Nephron (organoid): ENCODE data around the gene MS4A13.

Experiments
- H3K27ac Mint-ChIP-seq, 3 experiments: 2 replicates each; pipeline ENCODE4 v1.8.0; 2020; ENCODE audit warnings: mixed read lengths in 3 of 3, mild to moderate bottlenecking in 2 of 3, moderate library complexity in 1 of 3
- H3K27me3 Mint-ChIP-seq: 2 replicates; pipeline ENCODE4 v1.8.0; 2021; ENCODE audit warnings: low read depth, mild to moderate bottlenecking, moderate library complexity, mixed read lengths
- H3K36me3 Mint-ChIP-seq: 2 replicates; pipeline ENCODE4 v1.8.0; 2020; ENCODE audit warnings: low read depth, mixed read lengths
- H3K4me1 Mint-ChIP-seq: 2 replicates; pipeline ENCODE4 v1.8.0; 2020; ENCODE audit warnings: mixed read lengths
- H3K4me3 Mint-ChIP-seq, 3 experiments: 2 replicates each; pipeline ENCODE4 v1.8.0; 2020; ENCODE audit warnings: mild to moderate bottlenecking in 3 of 3, mixed read lengths in 3 of 3, moderate library complexity in 2 of 3
- H3K9me3 Mint-ChIP-seq: 2 replicates; pipeline ENCODE4 v1.8.0; 2020; ENCODE audit warnings: mixed read lengths
- CTCF ChIP-seq, 3 experiments: fragments of 200-600 bp; sonication (generic); IDR thresholded peaks; one replicate each; pipeline ENCODE4 v1.5.0; 2021; ENCODE audit warnings: antibody characterized with exemption in 3 of 3; ENCODE audit not compliant: unreplicated experiment in 3 of 3

Gene MS4A13

GRCh38 chr11:60544077-60544476 lies 28.9 kb downstream of the MS4A13 start:
- Mint-ChIP-seq H3K9me3 (peaks cover 9% of the 10 kb centered on the region), H3K36me3 (no peaks in the 10 kb centered on the region), H3K27me3 (no peaks in the 10 kb centered on the region), H3K4me1 (no peaks in the 10 kb centered on the region), H3K4me3 (no peak overlapping the region), H3K27ac (no peak overlapping the region)
- TF ChIP-seq CTCF (IDR thresholded peaks at IDR 0.05; ENCODE audit: unreplicated experiment in 3 of 3): no peak

- TF ChIP-seq CTCF (IDR thresholded peaks at IDR 0.05; ENCODE audit: unreplicated experiment in 3 of 3): no peak
- Mint-ChIP-seq H3K9me3 (peaks cover 32% of the 10 kb centered on the region), H3K27ac (no peak overlapping the region), H3K4me3 (no peak overlapping the region), H3K36me3 (no peaks in the 10 kb centered on the region), H3K4me1 (no peaks in the 10 kb centered on the region), H3K27me3 (no peaks in the 10 kb centered on the region)
Observed at GRCh38 chr11:60561254-60561653, 46.1 kb downstream of the MS4A13 start.

- Mint-ChIP-seq H3K27ac (no peak overlapping the region), H3K36me3 (no peaks in the 10 kb centered on the region), H3K4me3 (no peak overlapping the region), H3K9me3 (peaks cover 16% of the 10 kb centered on the region), H3K4me1 (no peaks in the 10 kb centered on the region), H3K27me3 (no peaks in the 10 kb centered on the region)
- no peak for TF ChIP-seq CTCF (IDR thresholded peaks at IDR 0.05; ENCODE audit: unreplicated experiment in 3 of 3)
Observed at GRCh38 chr11:60563553-60564235, 48.5 kb downstream of the MS4A13 start.

GRCh38 chr11:60566776-60567175 lies 51.6 kb downstream of the MS4A13 start:
- Mint-ChIP-seq H3K27me3 (no peaks in the 10 kb centered on the region), H3K27ac (no peak overlapping the region)

GRCh38 chr11:60570970-60571369 lies 55.8 kb downstream of the MS4A13 start:
- no peaks in the 10 kb centered on the region for H3K4me1 Mint-ChIP-seq
- H3K9me3 Mint-ChIP-seq: no peaks in the 10 kb centered on the region
- H3K27me3 Mint-ChIP-seq: no peaks in the 10 kb centered on the region
- H3K4me3 Mint-ChIP-seq: no peak overlapping the region
- no peaks in the 10 kb centered on the region for H3K36me3 Mint-ChIP-seq
- TF ChIP-seq CTCF (IDR thresholded peaks at IDR 0.05; ENCODE audit: unreplicated experiment in 3 of 3): no peak
- no peak overlapping the region for H3K27ac Mint-ChIP-seq

More at GRCh38 chr11:60566776-60567175, 51.6 kb downstream of the MS4A13 start:
- no peak for TF ChIP-seq CTCF (IDR thresholded peaks at IDR 0.05; ENCODE audit: unreplicated experiment in 3 of 3)
- peaks cover 7% of the 10 kb centered on the region for H3K9me3 Mint-ChIP-seq
- no peak overlapping the region for H3K4me3 Mint-ChIP-seq
- H3K36me3 Mint-ChIP-seq: no peaks in the 10 kb centered on the region
- H3K4me1 Mint-ChIP-seq: no peaks in the 10 kb centered on the region

- H3K4me1 Mint-ChIP-seq: peaks cover 22% of the 10 kb centered on the region
- no peak overlapping the region for H3K4me3 Mint-ChIP-seq
- H3K9me3 Mint-ChIP-seq: peaks cover 4% of the 10 kb centered on the region
- H3K27ac Mint-ChIP-seq: peak overlapping the region in 2 of 3 experiments; percentile 17 to 53
- H3K36me3 Mint-ChIP-seq: no peaks in the 10 kb centered on the region
- TF ChIP-seq CTCF (IDR thresholded peaks at IDR 0.05; ENCODE audit: unreplicated experiment in 3 of 3): peak; percentile 23 to 38 (median 24)
- no peaks in the 10 kb centered on the region for H3K27me3 Mint-ChIP-seq
Observed at GRCh38 chr11:60589611-60590010, 74.4 kb downstream of the MS4A13 start.
